Stimulated activated CD4-positive, alpha-beta T cell treated with anti-CD3 and anti-CD28 coated beads, Interleukin-2, amount 100 ng/mL, for 24 hours (primary cell): ENCODE measurements around the gene RASD2.

Experiments
- DNase-seq, 2 donors: peaks; one replicate each; pipeline ENCODE4 v3.0.0-alpha.2; 2020

RASD2 gene

DNA sequence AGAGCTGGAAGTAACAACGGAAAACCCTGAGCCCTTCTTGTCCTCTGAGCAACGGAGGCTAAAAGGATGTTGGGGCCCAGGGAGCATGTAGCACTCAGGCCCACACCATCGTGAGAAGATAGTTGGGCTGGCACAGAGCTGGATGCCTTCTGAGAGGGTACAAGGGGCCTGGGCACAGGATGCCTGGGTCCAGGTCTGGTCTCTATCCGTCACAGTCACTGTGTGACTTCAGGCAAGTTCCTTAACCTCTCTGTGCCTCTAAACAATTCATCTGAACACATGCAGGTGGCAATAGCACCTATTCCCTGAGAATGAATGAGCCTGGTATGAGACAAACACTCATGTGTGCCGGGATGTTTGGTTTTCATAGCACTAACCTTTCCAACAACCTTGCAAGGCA lies 47.3 kb downstream of the RASD2 start:
- DNase-seq = no peak

DNA sequence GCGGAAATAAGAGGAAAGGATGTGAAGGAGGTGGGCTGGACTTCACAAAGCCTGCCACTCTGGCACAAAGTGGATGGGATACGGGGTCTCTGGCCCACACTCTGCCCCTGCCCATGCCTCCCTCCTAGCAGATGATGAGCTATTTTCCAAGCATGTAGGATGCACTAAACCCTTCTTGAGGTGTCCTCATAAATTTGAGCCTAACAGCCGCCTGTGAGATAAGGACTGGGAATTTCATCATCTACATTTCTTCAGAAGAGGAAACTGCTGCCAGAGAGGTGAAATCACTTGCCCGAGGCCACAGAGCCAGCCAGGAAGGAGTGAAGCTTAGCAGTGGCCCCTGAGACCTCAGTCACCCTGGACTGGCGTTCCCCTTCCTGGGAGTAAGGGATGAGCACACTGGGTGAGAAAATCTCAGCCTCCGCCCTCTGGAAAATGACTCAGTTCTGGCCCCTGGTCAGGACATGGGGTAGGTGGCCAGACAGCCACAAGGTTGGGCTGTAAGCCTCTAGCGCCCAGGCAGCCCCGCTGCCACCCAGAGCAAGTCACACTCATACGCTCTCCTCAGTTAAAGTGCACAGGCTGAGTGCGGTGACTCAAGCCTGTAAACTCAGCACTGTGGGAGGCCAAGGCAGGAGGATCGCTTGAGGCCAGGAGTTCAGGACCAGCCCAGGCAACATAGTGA lies 48.6 kb downstream of the RASD2 start:
- DNase-seq = no peak

DNA sequence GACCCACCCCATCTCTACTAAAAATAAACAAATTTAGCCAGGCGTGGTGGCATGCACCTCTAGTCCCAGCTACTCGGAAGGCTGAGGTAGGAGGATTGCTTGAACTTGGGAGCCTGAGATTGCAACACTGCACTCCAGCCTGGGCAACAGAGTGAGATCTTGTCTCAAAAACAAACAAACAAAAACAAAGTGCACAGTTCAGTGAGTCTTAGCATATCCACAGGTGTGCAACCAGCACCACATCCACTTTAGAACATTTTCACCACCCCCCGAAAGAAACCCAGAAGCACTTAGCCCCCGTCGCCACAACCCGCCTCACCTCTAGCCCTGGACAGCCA lies 49.1 kb downstream of the RASD2 start:
- no peak for DNase-seq

DNA sequence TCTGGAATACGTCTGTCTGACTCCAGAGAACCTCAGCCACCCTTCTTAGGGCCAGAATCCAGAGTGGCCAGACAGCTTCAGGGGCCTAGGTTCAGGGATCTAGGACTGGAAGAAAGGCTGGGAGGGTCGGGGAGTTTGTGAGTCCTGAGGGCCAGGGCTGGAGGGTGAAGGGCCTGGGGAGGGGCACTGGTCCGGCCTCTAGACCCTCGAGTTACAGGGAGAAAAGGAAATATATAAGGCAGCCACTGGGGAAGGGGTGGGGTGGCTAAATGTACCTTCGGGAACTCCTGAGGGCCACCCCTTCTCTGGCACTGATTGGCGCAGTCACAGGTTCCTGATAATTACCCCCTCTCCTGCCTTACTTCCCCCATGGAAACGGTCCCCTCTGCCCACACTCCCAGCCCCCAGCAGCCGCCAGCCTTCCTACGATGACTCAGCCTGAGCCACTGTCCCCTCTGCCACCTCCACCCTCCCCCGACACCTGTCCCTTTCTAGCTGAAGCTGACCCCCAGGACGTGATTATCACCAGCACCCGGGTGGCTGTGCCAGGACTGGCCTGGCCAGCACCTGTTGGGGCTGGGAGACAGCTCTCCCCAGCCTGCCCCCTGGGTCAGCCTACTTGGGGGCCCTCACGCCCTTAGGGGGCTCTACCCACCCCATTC lies 50.1 kb downstream of the RASD2 start:
- no peak for DNase-seq

DNA sequence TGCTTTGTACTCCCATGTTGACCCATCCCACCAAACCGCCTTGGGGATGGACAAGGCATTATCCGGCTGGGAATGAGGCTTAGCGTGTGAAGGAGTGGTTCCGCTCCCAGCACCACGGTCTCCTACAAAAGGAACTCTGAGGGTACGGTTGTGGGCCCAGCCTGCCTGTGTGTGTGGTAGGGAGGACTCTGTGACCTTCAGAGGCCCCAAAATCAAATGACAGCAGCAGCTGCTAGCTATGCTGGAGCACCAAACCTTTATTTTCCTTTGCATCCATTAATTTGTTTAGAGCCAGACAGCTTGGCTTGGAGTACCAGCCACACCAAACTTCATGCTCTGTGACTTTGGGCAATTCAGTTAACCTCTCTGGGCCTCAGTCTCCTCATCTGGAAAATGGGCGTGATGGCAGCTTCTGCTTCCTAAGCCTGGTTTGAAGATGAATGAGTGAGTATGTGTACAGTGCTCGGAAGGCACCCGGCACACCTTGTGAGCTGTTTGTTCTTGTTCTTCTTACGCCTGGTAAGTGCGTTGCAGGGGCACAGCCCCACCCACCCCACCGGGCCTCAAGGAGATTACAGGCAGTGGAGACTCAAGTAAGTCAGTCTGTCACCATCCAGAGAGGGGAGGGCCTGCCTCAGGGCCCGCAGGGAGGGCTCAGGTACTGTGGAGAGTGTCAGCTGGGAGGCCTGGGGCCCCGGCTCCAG lies 51.2 kb downstream of the RASD2 start:
- DNase-seq = no peak

DNA sequence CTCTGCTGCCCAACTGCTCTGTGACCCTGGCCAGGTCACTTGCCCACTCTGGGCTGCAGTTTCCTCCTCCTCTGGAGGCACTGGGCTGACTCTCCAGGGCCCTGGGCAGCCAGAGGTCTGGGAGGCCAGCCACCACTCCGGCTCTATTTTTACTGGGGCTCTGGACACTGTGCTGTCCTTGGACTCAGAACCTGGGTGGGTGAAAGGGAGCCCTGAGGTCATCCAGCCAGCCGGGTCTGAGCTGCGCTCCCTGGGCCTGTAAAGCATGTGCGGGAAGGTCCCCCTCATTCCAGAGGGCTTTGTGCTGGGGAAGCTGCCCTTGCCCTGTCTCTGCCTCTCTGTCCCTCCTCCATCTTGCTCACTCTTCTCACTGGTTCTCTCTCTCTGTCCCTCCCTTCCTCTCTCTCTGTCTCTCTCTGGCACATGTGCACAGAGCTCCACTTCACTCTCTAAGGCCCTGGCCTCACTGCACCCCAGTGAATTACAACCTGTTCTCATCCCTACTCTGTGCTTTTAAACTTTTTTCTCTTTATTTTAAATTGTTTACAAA lies 51.9 kb downstream of the RASD2 start:
- no peak for DNase-seq

DNA sequence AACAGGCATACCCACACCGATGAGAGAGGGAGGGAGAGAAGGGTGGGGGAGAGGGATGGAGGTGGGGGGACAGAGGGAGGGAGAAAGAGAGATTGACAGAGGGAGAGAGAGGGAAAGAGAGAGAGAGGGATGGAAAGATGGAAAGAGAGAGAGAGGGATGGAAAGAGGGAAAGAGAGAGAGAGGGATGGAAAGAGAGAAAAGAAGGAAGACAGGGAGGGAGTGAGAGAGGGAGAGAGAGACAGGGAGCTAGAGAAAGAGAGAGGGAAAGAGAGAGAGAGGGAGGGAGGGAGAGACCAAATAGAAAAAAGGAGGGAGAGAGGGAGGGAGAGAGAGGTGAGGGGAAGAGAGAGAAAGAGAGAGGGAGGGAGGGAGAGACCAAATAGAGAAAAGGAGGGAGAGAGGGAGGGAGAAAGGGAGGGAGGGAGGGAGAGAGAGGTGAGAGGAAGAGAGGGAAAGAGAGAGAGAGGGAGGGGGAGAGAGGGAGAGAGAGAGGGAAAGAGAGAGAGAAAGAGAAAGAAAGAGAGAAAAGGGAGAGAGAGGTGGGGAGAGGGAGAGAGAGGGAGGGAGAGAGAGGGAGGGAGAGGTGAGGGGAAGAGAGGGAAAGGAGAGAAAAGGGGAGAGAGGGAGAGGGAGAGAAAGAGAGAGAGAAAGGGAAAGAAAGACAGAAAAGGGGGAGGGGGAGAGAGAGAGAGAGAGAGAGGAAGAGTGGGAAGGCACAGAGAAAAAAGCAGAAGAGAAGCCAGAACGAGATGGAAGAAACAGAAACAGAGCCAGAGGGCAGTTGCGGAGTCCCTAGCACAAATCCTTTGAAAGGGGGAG lies 52.6 kb downstream of the RASD2 start:
- no peak for DNase-seq

DNA sequence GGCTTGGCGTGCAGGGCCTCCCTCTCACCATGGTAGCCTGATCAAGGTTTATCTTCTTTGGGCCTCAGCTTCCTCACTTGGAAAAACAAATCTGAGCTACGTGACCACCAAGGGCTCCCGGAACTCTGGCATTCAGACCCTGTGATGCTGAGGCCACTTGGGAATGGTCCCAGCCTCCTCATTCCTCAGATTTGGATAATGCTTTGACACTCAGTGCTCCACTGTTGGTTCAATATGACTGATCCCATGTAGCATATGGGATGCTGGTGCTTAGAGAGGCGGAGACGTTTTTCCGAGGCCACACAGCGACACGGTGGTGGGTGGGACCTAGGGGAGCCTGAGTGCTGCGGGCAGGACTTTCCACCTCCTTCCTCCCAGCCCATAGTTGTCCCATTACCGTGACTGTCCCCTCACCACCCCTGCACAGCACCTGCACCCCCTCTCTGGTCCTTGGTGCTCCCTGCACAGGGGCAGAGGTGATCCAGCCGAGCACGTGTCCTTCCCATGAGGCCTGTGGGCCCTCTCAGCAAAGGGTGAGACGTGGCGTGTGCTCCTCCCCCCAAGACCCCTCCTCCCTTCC lies 53.4 kb downstream of the RASD2 start:
- no peak for DNase-seq

DNA sequence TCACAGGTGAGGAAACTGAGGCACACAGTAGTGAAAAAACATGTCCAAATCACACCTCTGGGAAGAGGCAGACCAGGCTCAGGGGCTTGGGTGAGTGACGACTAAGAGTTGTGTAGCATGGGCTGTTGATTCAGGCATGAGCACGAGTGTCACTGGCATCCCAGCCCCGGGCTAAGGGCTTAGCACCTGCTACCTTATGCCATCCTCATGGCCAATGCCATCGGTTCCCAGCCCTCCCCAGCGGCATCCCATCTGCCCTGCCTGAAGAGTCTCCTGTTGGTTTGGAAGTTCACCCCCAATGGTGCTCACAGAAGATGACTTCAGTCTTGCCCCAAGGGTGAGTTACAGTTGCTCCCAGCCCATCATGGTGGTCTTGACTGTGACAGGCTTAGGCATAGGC lies 54.1 kb downstream of the RASD2 start:
- no peak for DNase-seq

DNA sequence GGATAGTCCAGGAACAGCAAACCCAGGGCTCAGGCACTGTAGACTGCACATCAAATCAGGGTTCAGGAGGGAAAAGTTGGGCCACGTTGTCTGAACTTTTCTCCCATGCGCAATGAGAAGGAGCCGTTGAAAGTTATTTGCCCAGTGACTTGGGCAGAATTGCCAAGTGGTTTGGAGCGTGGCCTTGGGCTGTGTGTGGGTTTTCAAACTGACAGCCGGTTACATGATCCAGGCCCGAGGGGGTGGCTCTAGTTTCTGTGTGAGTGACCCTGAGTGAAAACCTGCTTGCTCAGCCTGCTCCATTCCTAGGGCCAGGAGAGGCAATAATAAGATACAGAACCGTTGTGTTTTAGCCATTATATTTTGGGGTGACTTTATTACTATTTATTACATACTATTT lies 56.2 kb downstream of the RASD2 start:
- no peak for DNase-seq

DNA sequence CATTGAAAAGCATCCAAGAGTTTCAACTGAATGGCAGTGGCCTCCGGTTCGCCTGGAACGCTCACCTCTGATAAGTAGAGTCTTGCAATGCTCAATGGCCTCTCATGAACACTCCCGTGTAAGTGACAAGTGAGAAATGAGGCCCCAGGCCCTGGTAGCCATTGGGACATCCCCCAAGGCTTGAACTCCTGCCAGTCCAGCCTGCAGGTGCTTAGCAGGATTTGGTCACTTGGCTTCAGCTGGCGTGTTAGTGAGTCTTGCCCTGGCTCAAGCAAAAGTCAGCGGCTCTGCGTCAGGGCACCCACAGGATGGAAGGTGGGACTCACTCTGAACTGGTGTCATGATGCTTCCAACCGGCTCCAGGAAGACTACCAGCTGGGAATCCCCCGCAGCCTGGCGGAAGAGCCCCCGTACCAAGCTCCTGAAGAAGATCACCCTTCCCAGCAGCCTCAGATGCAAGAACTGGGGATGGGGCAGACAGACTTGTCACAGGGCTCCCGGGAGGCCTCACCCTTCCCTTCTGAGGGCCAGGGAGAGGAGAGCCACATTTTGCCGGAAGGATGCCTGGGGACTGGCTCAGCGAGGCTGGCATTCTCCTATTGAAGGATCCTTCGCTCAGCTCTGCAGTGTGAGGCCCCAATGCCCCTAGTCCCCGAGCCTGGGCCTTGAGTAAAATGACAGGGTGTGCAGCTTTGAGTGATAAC lies 57.2 kb downstream of the RASD2 start:
- DNase-seq = no peak

DNA sequence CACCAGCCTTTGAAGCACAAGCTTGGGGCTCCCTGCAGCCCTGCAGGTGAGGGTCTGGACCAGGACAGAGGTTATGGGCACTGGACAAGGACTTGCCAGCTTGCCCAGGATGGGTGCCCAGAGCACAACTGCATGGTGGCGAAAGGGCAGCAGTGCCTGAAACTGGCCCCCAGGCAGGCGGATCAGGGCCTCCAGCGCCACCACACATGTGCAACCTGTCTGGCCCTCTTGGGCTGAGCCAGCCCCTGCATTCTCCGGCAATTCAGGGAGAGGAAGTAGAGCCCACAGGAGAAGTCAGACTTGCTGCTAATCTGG lies 57.7 kb downstream of the RASD2 start:
- DNase-seq = no peak

DNA sequence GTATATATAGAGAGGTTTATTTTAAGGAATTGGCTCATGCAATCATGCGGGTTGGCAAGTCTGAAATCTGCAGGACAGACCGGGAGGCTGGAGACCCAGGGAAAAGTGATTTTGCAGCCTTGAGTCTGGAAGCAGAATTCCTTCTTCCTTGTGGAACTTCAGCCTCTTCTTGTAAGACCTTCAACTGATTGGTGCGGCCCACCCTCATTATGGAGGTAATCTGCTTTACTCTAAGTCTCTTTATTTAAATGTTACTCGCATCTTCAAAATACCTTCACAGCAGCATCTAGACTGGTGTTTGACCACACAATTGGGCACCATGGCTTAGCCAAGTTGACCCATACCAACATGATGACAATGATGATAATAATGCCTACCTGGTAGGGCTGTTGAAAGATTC lies 58.7 kb downstream of the RASD2 start:
- no peak for DNase-seq

DNA sequence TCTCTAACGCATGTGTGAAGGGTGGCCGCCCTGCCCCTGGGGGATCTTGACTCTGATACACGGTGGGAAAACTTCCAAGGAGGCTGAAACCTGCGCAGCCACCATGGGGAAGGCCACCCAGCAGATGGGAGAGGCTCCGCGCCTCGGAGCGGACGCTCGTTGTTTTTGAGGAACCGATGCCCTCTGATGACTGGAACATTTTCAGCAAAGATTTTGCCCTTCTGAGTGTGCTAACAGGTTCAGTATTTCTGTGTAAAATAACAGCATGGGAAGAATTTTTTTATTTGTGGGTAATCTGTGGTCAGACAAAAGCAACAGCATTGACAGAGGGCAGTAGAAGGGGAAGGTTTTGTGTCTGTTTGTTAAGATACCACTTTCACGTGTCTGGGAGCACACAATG lies 59.8 kb downstream of the RASD2 start:
- DNase-seq = no peak

DNA sequence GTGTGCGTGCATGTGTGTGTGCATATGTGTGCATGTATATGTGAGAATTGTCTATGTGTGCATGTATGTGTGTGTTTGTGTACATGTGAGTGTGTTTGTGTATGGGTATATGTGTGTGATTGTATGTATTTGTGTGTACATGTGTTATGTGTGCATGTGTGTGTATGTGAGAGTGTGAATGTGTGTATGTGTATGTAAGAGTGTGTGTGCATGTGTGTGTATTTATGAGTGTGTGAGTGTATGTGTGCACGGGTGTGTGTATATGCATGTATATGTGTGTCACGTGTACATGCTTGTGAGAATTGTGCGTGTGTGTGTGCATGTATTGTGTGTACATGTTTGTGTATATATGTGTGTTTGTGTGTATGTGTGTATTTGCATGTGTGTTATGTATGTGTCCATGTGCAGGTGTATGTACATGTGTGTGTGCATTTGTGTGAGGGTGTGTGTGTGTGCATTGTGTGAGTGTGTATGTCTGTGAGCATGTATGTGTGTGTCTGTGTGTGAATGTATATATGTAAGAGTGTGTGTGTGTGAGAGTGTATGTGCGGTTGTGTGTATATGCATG lies 60.5 kb downstream of the RASD2 start:
- no peak for DNase-seq

DNA sequence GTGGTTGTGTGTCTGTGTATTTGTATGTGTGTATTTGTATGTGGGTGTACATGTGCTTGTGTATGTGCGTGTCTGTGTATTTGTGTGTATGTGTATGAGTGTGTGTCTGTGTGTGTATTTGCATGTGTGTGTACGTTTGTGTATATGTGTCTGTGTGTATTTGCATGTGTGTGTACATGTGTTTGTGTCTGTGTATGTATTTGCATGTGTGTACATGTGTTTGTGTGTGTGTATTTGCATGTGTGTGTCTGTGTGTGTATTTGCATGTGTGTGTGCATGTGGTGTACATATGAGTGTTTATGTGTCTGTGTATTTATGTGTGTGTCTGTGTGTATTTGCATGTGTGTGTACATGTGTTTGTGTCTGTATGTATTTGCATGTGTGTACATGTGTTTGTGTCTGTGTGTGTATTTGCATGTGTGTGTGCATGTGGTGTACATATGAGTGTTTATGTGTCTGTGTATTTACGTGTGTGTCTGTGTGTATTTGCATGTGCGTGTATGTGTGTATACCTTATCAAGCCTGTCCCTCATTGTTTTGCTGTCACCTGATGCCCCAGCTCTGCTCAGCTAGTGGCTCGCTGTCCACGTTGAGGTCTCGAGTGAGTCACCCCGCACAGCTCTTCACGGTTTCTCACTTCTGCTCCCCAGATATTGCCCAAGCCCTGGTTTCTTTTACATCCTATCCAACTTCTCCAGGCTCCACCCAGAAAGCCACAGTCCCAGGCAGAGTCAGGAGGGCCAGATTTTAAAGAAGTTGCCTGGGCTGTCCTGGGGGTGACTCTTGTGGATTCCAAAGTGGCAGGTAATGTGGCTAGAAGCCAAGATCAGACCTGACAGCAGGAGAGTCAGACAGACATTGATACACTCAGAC lies 61.3 kb downstream of the RASD2 start:
- no peak for DNase-seq
